ENCODE data around the gene KIF5A.

The KIF5A gene

GRCh38 chr12:57632073-57632957 is 82.5 kb downstream of the KIF5A start:
- Histone ChIP-seq H3K4me3 (IDR thresholded peaks at IDR 0.05; ENCODE audit: insufficient read depth, low read depth, low read length) (no peak overlapping the region), H3K9ac (peak overlapping the region; percentile 91), H3K4me1 (ENCODE audit: low read depth, poor library complexity, severe bottlenecking) (peaks cover 14% of the 10 kb centered on the region), H2AFZ (ENCODE audit: low read depth) (peak overlapping the region; percentile 93), H4K20me1 (ENCODE audit: insufficient read depth) (no peaks in the 10 kb centered on the region), H3K27ac (peak overlapping the region; percentile 53), H3K79me2 (ENCODE audit: insufficient read depth, low read depth) (peaks cover 3% of the 10 kb centered on the region; the same call in 1 of the 2 replicates), H3K4me2 (peak overlapping the region; percentile 73), H3K27me3 (ENCODE audit: insufficient read depth, low read depth) (no peaks in the 10 kb centered on the region), H3K36me3 (ENCODE audit: insufficient read depth) (no peaks in the 10 kb centered on the region; the same call in 1 of the 2 replicates)
- TF ChIP-seq CTCF (conservative IDR thresholded peaks at IDR 0.05; ENCODE audit: low read depth, low read length) = no peak

GRCh38 chr12:57632958-57633840 is 83.4 kb downstream of the KIF5A start, which contains the start of gene B4GALNT1:
TSS of gene B4GALNT1 (minus strand) at chr12:57633201. CDS start at chr12:57632132, 1,069 bp downstream.
- H3K9ac ChIP-seq = peak within 1 kb of the TSS; percentile 91
- H3K4me2 ChIP-seq = peak within 1 kb of the TSS; percentile 73
- H2AFZ ChIP-seq (ENCODE audit: low read depth) = peak within 1 kb of the TSS; percentile 93
- peaks cover 14% of the 10 kb centered on the region for H3K4me1 ChIP-seq (ENCODE audit: low read depth, poor library complexity, severe bottlenecking)
- peak; percentile 98 for TF ChIP-seq CTCF (conservative IDR thresholded peaks at IDR 0.05; ENCODE audit: low read depth, low read length)
- no peaks in the 10 kb centered on the region; the same call in 1 of the 2 replicates for H3K36me3 ChIP-seq (ENCODE audit: insufficient read depth)
- no peaks in the 10 kb centered on the region for H3K27me3 ChIP-seq (ENCODE audit: insufficient read depth, low read depth)
- peaks cover 3% of the 10 kb centered on the region; the same call in 1 of the 2 replicates for H3K79me2 ChIP-seq (ENCODE audit: insufficient read depth, low read depth)
- H3K27ac ChIP-seq = peak within 1 kb of the TSS; percentile 53
- H3K4me3 ChIP-seq (IDR thresholded peaks at IDR 0.05; ENCODE audit: insufficient read depth, low read depth, low read length) = no peak within 1 kb of the TSS
- no peaks in the 10 kb centered on the region for H4K20me1 ChIP-seq (ENCODE audit: insufficient read depth)
